Thoracic aorta (tissue), 2 donors: ENCODE data around the gene BCDIN3D. TPM values are rescaled to one million over a fixed set of nuclear protein-coding genes. Genes with fewer than 3 reads are reported as not detected.

Experiments used
- ATAC-seq: fragments of 150-250 bp; one replicate; pipeline ENCODE4 v1.8.0; 2017; ENCODE audit warnings: low read depth; ENCODE audit not compliant: insufficient number of reproducible peaks, low FRiP score
- DNase-seq: peaks from one replicate; pipeline ENCODE4 v3.0.0-alpha.2; 2020; ENCODE audit warnings: low spot score
- H3K27ac ChIP-seq, 2 donors: fragments of 200-600 bp; sonication (generic); 1 replicate in 1 of 2; 2 replicates in 1 of 2; pipeline ENCODE4 v1.5.1; 2016; ENCODE audit warnings: mild to moderate bottlenecking in 2 of 2, moderate library complexity in 2 of 2
- H3K27me3 ChIP-seq: fragments of 200-600 bp; sonication (generic); replicated peaks from 2 replicates; pipeline ENCODE4 v1.6.0; 2016; ENCODE audit warnings: mild to moderate bottlenecking; ENCODE audit not compliant: insufficient read depth
- H3K36me3 ChIP-seq: fragments of 200-600 bp; sonication (generic); one replicate; pipeline ENCODE4 v1.5.1; 2016
- H3K4me1 ChIP-seq, 2 donors: fragments of 200-600 bp; sonication (generic); 1 replicate in 1 of 2; 2 replicates in 1 of 2; pipeline versions ENCODE4 v1.5.1 to v1.6.0; 2016; ENCODE audit warnings: low read depth in 2 of 2, mild to moderate bottlenecking in 1 of 2; ENCODE audit not compliant: control insufficient read depth in 1 of 2
- H3K4me3 ChIP-seq: fragments of 200-600 bp; sonication (generic); 2 replicates; pipeline ENCODE4 v1.5.1; 2016; ENCODE audit warnings: mild to moderate bottlenecking
- H3K9me3 ChIP-seq: fragments of 200-600 bp; sonication (generic); 2 replicates; pipeline ENCODE4 v1.5.1; 2016
- total RNA-seq, 2 donors: library from RNA; depleted of rRNA; stranded (reverse); fragments of >200 nt; gene quantifications; one replicate each; pipeline versions ENCODE4 v1.1.0 to v1.2.3, GENCODE V29; 2016
- TF ChIP-seq, protein P1 (sequence below): fragments of 200-600 bp; sonication (generic); IDR thresholded peaks from one replicate; pipeline ENCODE4 v1.5.1; 2019; ENCODE audit warnings: antibody characterized with exemption

The BCDIN3D gene
- total RNA-seq, 2 donors from 2014 or later = 1.6 to 2.7 TPM

DNA sequence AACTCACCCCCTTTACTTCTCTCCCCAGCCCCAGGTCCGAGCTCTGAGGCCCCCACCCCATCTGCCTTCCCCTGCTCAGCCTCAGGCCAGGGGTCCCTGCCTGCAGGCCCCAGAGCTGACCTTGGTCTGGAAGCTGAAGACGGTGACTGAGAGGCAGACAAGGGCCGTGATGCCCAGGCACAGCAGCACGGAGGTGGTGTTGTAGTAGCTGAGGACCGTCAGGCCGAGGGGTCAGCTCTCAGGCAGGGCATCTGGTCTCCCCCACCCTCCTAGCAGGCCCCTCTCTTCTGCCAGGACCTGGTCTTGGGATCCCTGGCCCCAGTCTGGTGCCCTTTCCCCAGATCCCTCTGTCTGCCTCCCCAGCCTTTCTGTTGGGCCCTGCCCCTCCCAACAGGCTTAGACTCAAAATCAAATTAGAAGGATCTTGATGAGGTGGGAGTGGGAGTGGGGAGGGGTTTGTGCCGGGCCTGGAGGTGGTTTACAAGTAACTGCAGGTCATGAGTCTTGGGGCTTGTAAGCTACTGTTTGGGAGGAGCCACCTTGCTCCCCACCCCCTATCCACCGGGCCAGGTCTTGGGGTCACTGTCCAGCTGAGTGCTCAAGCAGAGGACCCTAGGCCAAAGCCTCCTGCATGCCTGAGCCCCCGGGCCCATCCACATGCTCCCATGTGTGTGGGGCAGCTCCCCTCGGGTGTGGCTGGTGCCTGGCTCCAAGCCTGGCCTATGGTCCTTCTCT, 46.6 kb upstream of the BCDIN3D start:
- Histone ChIP-seq H3K4me1 (no peaks in the 10 kb centered on the region), H3K27me3 (no peaks in the 10 kb centered on the region), H3K9me3 (no peaks in the 10 kb centered on the region), H3K36me3 (no peaks in the 10 kb centered on the region), H3K27ac (no peak overlapping the region), H3K4me3 (no peak overlapping the region)
- TF ChIP-seq, protein P1, sequence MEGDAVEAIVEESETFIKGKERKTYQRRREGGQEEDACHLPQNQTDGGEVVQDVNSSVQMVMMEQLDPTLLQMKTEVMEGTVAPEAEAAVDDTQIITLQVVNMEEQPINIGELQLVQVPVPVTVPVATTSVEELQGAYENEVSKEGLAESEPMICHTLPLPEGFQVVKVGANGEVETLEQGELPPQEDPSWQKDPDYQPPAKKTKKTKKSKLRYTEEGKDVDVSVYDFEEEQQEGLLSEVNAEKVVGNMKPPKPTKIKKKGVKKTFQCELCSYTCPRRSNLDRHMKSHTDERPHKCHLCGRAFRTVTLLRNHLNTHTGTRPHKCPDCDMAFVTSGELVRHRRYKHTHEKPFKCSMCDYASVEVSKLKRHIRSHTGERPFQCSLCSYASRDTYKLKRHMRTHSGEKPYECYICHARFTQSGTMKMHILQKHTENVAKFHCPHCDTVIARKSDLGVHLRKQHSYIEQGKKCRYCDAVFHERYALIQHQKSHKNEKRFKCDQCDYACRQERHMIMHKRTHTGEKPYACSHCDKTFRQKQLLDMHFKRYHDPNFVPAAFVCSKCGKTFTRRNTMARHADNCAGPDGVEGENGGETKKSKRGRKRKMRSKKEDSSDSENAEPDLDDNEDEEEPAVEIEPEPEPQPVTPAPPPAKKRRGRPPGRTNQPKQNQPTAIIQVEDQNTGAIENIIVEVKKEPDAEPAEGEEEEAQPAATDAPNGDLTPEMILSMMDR = no peak
- ATAC-seq (no peak), DNase-seq (no peak)

- DNase-seq = no peak
- no peak for ATAC-seq
- TF ChIP-seq, protein P1 = no peak
These were observed 45.7 kb upstream of the BCDIN3D start for GRCh38 chr12:49888461-49889151.

GRCh38 chr12:49887536-49888401, 44.9 kb upstream of the BCDIN3D start:
- Histone ChIP-seq H3K27ac (no peak overlapping the region), H3K4me3 (no peak overlapping the region), H3K9me3 (no peaks in the 10 kb centered on the region), H3K27me3 (no peaks in the 10 kb centered on the region), H3K36me3 (no peaks in the 10 kb centered on the region), H3K4me1 (no peaks in the 10 kb centered on the region)
- TF ChIP-seq, protein P1 = no peak
- DNase-seq (no peak), ATAC-seq (no peak)

More at GRCh38 chr12:49888461-49889151, 45.7 kb upstream of the BCDIN3D start:
- no peaks in the 10 kb centered on the region for H3K4me1 ChIP-seq
- no peak overlapping the region for H3K27ac ChIP-seq
- H3K9me3 ChIP-seq = no peaks in the 10 kb centered on the region
- H3K27me3 ChIP-seq = no peaks in the 10 kb centered on the region
- H3K4me3 ChIP-seq = no peak overlapping the region
- no peaks in the 10 kb centered on the region for H3K36me3 ChIP-seq

GRCh38 chr12:49887091-49887490, 44.2 kb upstream of the BCDIN3D start:
- DNase-seq (no peak), ATAC-seq (no peak)
- H3K4me1 ChIP-seq = no peaks in the 10 kb centered on the region
- H3K27me3 ChIP-seq = no peaks in the 10 kb centered on the region
- no peak overlapping the region for H3K4me3 ChIP-seq
- H3K9me3 ChIP-seq = no peaks in the 10 kb centered on the region
- no peaks in the 10 kb centered on the region for H3K36me3 ChIP-seq
- TF ChIP-seq, protein P1 = no peak
- H3K27ac ChIP-seq = no peak overlapping the region
